OCI-LY7 (cell line): ENCODE results near the gene RAB6B. TPM values are rescaled to one million over a fixed set of nuclear protein-coding genes. Genes with fewer than 3 reads are reported as not detected.

Experiments
- BruUV-seq: library from RNA; stranded (reverse); fragments of 400-500 nt; replicated peaks from 2 replicates; lab custom pipeline; 2021; lab: Mats Ljungman, UMichigan
- CTCF ChIA-PET: fragments of 300-600 bp; sonication (Branson Sonifier 250); formaldehyde crosslinking; loops from one replicate; lab custom pipeline; 2022; ENCODE audit warnings: antibody characterized with exemption; ENCODE audit not compliant: unreplicated experiment; lab: Charles Lee
- POLR2A ChIA-PET: fragments of 300-600 bp; sonication (Branson Sonifier 250); formaldehyde crosslinking; loops from one replicate; lab custom pipeline; 2022; ENCODE audit warnings: antibody characterized with exemption; lab: Charles Lee
- DNase-seq: peaks from one replicate; pipeline ENCODE4 v3.0.0-alpha.2; 2015; ENCODE audit warnings: low spot score
- H2AFZ ChIP-seq: fragments of 200-600 bp; sonication (generic), shearing (Covaris generic); 2 replicates; pipeline ENCODE4 v1.6.1; 2014; ENCODE audit warnings: mild to moderate bottlenecking, antibody characterized with exemption, low read length, moderate library complexity
- H3K27ac ChIP-seq: fragments of 200-600 bp; sonication (generic); 2 replicates; pipeline ENCODE4 v1.5.1; 2014; ENCODE audit warnings: mixed run types, low read depth, mild to moderate bottlenecking, moderate library complexity, low read length, inconsistent platforms; ENCODE audit not compliant: poor library complexity, severe bottlenecking
- H3K36me3 ChIP-seq: fragments of 200-600 bp; sonication (generic); 2 replicates; pipeline ENCODE4 v1.6.1; 2014; ENCODE audit warnings: mild to moderate bottlenecking, antibody characterized with exemption, low read length, moderate library complexity, mixed read lengths; ENCODE audit not compliant: insufficient read depth
- H3K4me1 ChIP-seq: fragments of 200-600 bp; sonication (generic); 2 replicates; pipeline ENCODE4 v1.5.1; 2014; ENCODE audit warnings: mild to moderate bottlenecking, low read length; ENCODE audit not compliant: insufficient read depth, poor library complexity, severe bottlenecking
- H3K4me2 ChIP-seq: fragments of 200-600 bp; sonication (generic); 2 replicates; pipeline ENCODE4 v1.6.1; 2014; ENCODE audit warnings: mild to moderate bottlenecking, low read length
- H3K4me3 ChIP-seq: fragments of 200-600 bp; sonication (generic); 2 replicates; pipeline ENCODE4 v1.5.1; 2014; ENCODE audit warnings: mild to moderate bottlenecking, low read depth, low read length; ENCODE audit not compliant: poor library complexity, severe bottlenecking
- H3K79me2 ChIP-seq: fragments of 200-600 bp; sonication (generic); 2 replicates; pipeline ENCODE4 v1.6.1; 2016; ENCODE audit warnings: low read depth, mild to moderate bottlenecking, low read length, moderate library complexity, mixed read lengths; ENCODE audit not compliant: insufficient read depth
- H3K9me2 ChIP-seq: fragments of 200-600 bp; sonication (generic); 2 replicates; pipeline ENCODE4 v1.6.1; 2016; ENCODE audit warnings: mild to moderate bottlenecking, low read length, mixed read lengths; ENCODE audit not compliant: insufficient read depth
- H3K9me3 ChIP-seq: fragments of 200-600 bp; sonication (generic); 2 replicates; pipeline ENCODE4 v1.6.1; 2014; ENCODE audit warnings: mild to moderate bottlenecking, mixed run types, low read length, mixed read lengths
- H4K20me1 ChIP-seq: fragments of 200-600 bp; sonication (generic); 2 replicates; pipeline ENCODE4 v1.6.1; 2014; ENCODE audit warnings: mild to moderate bottlenecking, antibody characterized with exemption, low read length, moderate library complexity, mixed read lengths; ENCODE audit not compliant: insufficient read depth
- EZH2phosphoT487 ChIP-seq: fragments of 200-600 bp; sonication (generic); IDR thresholded peaks from 2 replicates; pipeline ENCODE4 v1.6.1; 2018; ENCODE audit warnings: low read depth, borderline replicate concordance, mild to moderate bottlenecking, mixed run types, antibody characterized with exemption, low read length, moderate library complexity, mixed read lengths
- intact Hi-C: fragments of 100-400 bp; cut with micrococcal nuclease; formaldehyde crosslinking; loops from one replicate; pipeline ENCODE4 v1.10.0; 2022; ENCODE audit not compliant: unreplicated experiment
- total RNA-seq, 2 experiments: library from RNA; depleted of rRNA in 1 of 2; stranded (reverse); fragments of >200 nt in 1 of 2; shearing (Covaris generic) in 1 of 2; gene quantifications; 2 replicates each; pipeline ENCODE4 v1.2.3, GENCODE V29; 2014 to 2022
- TF ChIP-seq, protein P1 (sequence below): fragments of 200-600 bp; sonication (generic); conservative IDR thresholded peaks from 2 replicates; pipeline ENCODE4 v1.5.1; 2014; ENCODE audit warnings: mild to moderate bottlenecking, antibody characterized with exemption, low read length, moderate library complexity, mixed read lengths

Gene RAB6B
- total RNA-seq, 2 experiments from 2014 or later, result not detected

DNA sequence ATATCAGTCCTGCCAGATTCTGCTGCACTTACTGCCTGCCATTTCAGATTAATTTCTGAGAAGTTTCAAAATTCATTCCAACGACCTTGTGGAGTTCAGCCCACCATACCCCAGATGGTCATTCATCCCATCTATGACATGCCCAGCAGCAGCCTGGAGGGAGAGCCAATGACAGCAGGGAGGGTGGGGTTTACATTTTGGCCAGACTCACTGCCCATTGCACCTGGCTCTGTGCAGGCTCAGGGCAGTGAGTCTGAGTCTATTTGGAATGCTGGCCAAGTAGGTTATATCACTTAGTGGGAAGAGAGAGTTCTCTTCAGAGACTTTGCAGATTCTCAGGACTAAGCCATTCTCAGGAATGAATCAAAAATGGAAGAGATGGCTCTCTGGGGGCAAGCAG, 68.5 kb downstream of the RAB6B start:
- Histone ChIP-seq H3K36me3 (peaks cover 28% of the 10 kb centered on the region), H2AFZ (no peak overlapping the region), H3K79me2 (no peaks in the 10 kb centered on the region), H3K4me3 (no peak overlapping the region), H3K27ac (no peak overlapping the region), H3K9me3 (no peaks in the 10 kb centered on the region), H3K4me2 (no peak overlapping the region), H3K9me2 (no peaks in the 10 kb centered on the region), H4K20me1 (no peaks in the 10 kb centered on the region), H3K4me1 (no peaks in the 10 kb centered on the region)
- intact Hi-C loops, result no loop called here
- ChIA-PET POLR2A (no interaction called here), CTCF (no interaction called here)
- no peak for TF ChIP-seq EZH2phosphoT487
- TF ChIP-seq, protein P1, sequence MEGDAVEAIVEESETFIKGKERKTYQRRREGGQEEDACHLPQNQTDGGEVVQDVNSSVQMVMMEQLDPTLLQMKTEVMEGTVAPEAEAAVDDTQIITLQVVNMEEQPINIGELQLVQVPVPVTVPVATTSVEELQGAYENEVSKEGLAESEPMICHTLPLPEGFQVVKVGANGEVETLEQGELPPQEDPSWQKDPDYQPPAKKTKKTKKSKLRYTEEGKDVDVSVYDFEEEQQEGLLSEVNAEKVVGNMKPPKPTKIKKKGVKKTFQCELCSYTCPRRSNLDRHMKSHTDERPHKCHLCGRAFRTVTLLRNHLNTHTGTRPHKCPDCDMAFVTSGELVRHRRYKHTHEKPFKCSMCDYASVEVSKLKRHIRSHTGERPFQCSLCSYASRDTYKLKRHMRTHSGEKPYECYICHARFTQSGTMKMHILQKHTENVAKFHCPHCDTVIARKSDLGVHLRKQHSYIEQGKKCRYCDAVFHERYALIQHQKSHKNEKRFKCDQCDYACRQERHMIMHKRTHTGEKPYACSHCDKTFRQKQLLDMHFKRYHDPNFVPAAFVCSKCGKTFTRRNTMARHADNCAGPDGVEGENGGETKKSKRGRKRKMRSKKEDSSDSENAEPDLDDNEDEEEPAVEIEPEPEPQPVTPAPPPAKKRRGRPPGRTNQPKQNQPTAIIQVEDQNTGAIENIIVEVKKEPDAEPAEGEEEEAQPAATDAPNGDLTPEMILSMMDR, result no peak
- BruUV-seq, result no TSS peak
- DNase-seq, result no peak

DNA sequence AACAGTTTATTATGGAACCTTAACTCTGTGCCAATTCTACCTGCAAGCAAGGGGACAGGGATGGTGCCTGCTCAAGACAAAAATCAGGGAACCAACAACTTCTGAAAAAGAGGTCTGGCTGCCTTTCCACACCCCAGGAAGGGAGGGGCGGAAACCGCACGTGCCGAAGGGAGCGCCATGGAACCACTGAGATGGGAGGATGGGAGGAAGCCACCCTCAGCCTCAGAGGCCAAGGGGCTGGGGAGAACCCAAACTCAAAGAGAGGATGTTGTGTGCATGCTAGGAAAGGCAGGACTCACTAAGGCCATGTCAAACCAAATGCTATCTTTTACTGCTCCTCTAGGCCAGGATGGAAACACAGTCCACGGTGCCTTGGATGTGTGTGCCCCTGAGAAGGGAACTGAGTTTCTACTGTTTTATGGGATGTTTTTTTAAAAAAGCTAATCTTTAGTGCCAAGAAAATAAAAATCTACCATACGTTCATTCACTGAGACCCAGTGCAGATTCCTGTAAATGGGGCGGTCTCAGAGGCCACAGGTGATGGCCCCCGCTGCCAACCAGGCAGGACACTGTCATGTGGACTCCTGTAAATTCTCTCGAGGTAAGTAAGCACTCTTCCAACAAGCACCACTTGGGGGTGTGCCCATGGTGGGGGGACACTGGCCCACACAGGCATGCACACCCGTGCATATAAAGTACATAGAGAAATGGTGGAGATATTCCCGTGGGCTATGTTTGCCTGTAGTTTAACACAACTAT, 69.5 kb downstream of the RAB6B start:
- Histone ChIP-seq H4K20me1 (no peaks in the 10 kb centered on the region), H3K79me2 (no peaks in the 10 kb centered on the region), H3K4me2 (no peak overlapping the region), H3K9me3 (no peaks in the 10 kb centered on the region), H3K36me3 (peaks cover 38% of the 10 kb centered on the region), H3K4me1 (no peaks in the 10 kb centered on the region), H3K27ac (no peak overlapping the region), H2AFZ (no peak overlapping the region), H3K9me2 (no peaks in the 10 kb centered on the region), H3K4me3 (no peak overlapping the region)
- ChIA-PET CTCF (no interaction called here), POLR2A (interaction anchor here (0.7 kb wide), 1 partner anchor 1014 kb away, joined by 3 read pairs; no protein-coding TSS in a partner anchor)
- TF ChIP-seq, protein P1, result no peak
- no peak for TF ChIP-seq EZH2phosphoT487
- BruUV-seq, result no TSS peak
- no peak for DNase-seq
- intact Hi-C loops, result no loop called here

DNA sequence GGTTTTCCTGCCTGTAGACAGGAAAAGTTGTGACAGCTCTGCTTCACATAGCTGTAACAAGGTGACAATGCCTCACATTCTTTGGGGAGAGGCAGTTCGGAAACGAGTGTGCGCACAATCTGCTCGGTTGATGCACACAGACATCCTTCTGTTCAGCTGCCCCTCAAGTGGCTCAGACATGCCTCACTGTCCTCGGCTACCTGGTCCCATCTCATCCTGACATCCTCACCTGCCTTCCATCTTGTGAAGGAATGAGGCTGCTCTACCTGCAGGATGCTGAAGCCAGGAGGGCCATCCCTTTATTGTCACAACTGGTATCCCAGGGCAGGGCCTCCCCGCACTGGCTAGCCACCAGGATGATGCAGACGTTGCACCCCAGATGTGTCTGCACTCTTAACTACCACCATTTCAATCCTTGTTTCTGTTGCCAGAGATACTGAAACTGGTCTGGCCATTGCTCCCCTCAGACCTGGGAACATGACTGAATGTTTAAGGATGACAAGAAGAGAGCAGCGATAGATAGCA, 70.7 kb downstream of the RAB6B start:
- intact Hi-C loops, result loop anchor here (5.0 kb wide), 1 partner anchor 383 kb away; no protein-coding TSS in a partner anchor
- TF ChIP-seq, protein P1, result no peak
- TF ChIP-seq EZH2phosphoT487, result no peak
- POLR2A ChIA-PET, result interaction anchor here (0.7 kb wide), 1 partner anchor 1015 kb away, joined by 3 read pairs; no protein-coding TSS in a partner anchor

More for the DNA sequence above, 70.7 kb downstream of the RAB6B start:
- Histone ChIP-seq H3K79me2 (no peaks in the 10 kb centered on the region), H3K9me3 (no peaks in the 10 kb centered on the region), H3K4me1 (no peaks in the 10 kb centered on the region), H2AFZ (no peak overlapping the region), H3K4me2 (no peak overlapping the region), H3K4me3 (no peak overlapping the region), H3K36me3 (peaks cover 49% of the 10 kb centered on the region), H3K9me2 (no peaks in the 10 kb centered on the region), H4K20me1 (no peaks in the 10 kb centered on the region), H3K27ac (no peak overlapping the region)
- CTCF ChIA-PET, result no interaction called here
- BruUV-seq, result no TSS peak
- DNase-seq, result no peak
